Measurements from ENCODE around the gene NMBR.
"Not testable (repeated sequence)": the region's sequence is repeated elsewhere in the genome, so short reads cannot be mapped to it uniquely, and the experiment has no call there.

NMBR gene

GRCh38 chr6:142155091-142155490 lies 8.2 kb upstream of the NMBR start:
- no peak overlapping the region for H3K4me3 ChIP-seq (ENCODE audit: low read depth, low read length)

- H3K4me3 ChIP-seq (ENCODE audit: low read depth, low read length) = no peak overlapping the region
Measured at GRCh38 chr6:142154336-142154735, 7.4 kb upstream of the NMBR start.

- H3K4me3 ChIP-seq (ENCODE audit: low read depth, low read length) = no peak overlapping the region
Measured at GRCh38 chr6:142153196-142153595, 6.3 kb upstream of the NMBR start.

GRCh38 chr6:142152746-142153145 lies 5.8 kb upstream of the NMBR start:
- H3K4me3 ChIP-seq (ENCODE audit: low read depth, low read length) = no peak overlapping the region

- H3K4me3 ChIP-seq (ENCODE audit: low read depth, low read length) = not testable (repeated sequence)
Measured at GRCh38 chr6:142141531-142141930, 5.4 kb downstream of the NMBR start.

GRCh38 chr6:142138876-142139275 lies 8.0 kb downstream of the NMBR start:
- no peak overlapping the region for H3K4me3 ChIP-seq (ENCODE audit: low read depth, low read length)

GRCh38 chr6:142132625-142133024 lies 14.3 kb downstream of the NMBR start, which contains the start of gene GJE1:
TSS of gene GJE1 (plus strand) at chr6:142132925. CDS start at chr6:142133159, 234 bp downstream.
- H3K4me3 ChIP-seq (ENCODE audit: low read depth, low read length) = no peak within 1 kb of the TSS

- H3K4me3 ChIP-seq (ENCODE audit: low read depth, low read length) = no peak overlapping the region
Measured at GRCh38 chr6:142130814-142131213, 16.1 kb downstream of the NMBR start.

GRCh38 chr6:142121342-142121741 lies 25.6 kb downstream of the NMBR start:
- H3K4me3 ChIP-seq (ENCODE audit: low read depth, low read length) = no peak overlapping the region

GRCh38 chr6:142118925-142119324 lies 28.0 kb downstream of the NMBR start:
- H3K4me3 ChIP-seq (ENCODE audit: low read depth, low read length) = no peak overlapping the region

GRCh38 chr6:142118328-142118727 lies 28.6 kb downstream of the NMBR start:
- no peak overlapping the region for H3K4me3 ChIP-seq (ENCODE audit: low read depth, low read length)

GRCh38 chr6:142117366-142117765 lies 29.6 kb downstream of the NMBR start:
- H3K4me3 ChIP-seq (ENCODE audit: low read depth, low read length) = no peak overlapping the region

- no peak overlapping the region for H3K4me3 ChIP-seq (ENCODE audit: low read depth, low read length)
Measured at GRCh38 chr6:142112451-142113061, 34.4 kb downstream of the NMBR start.

- H3K4me3 ChIP-seq (ENCODE audit: low read depth, low read length) = not testable (repeated sequence)
Measured at GRCh38 chr6:142110820-142111219, 36.1 kb downstream of the NMBR start.

GRCh38 chr6:142104820-142105219 lies 42.1 kb downstream of the NMBR start:
- not testable (repeated sequence) for H3K4me3 ChIP-seq (ENCODE audit: low read depth, low read length)

GRCh38 chr6:142088858-142089216 lies 58.1 kb downstream of the NMBR start:
- H3K4me3 ChIP-seq (ENCODE audit: low read depth, low read length) = peak overlapping the region; percentile 30

- H3K4me3 ChIP-seq (ENCODE audit: low read depth, low read length) = peak overlapping the region; percentile 30
Measured at GRCh38 chr6:142087950-142088857, 58.7 kb downstream of the NMBR start.

- no peak overlapping the region for H3K4me3 ChIP-seq (ENCODE audit: low read depth, low read length)
Measured at GRCh38 chr6:142079130-142079529, 67.8 kb downstream of the NMBR start.

- no peak overlapping the region for H3K4me3 ChIP-seq (ENCODE audit: low read depth, low read length)
Measured at GRCh38 chr6:142075516-142076101, 71.3 kb downstream of the NMBR start.

GRCh38 chr6:142074516-142074915 lies 72.4 kb downstream of the NMBR start:
- H3K4me3 ChIP-seq (ENCODE audit: low read depth, low read length) = no peak overlapping the region

GRCh38 chr6:142071981-142072380 lies 74.9 kb downstream of the NMBR start:
- no peak overlapping the region for H3K4me3 ChIP-seq (ENCODE audit: low read depth, low read length)

- no peak overlapping the region for H3K4me3 ChIP-seq (ENCODE audit: low read depth, low read length)
Measured at GRCh38 chr6:142068416-142068815, 78.5 kb downstream of the NMBR start.
